PFSK-1 (cell line): ENCODE data around the gene DOCK4.

Source experiments
- FOXP2 ChIP-seq: optimal IDR thresholded peaks from 2 replicates; pipeline ENCODE3; 2011; ENCODE audit warnings: borderline replicate concordance, control low read depth, inconsistent platforms; ENCODE audit not compliant: insufficient read depth; ENCODE audit errors: extremely low read length, extremely low read depth
- POLR2AphosphoS5 ChIP-seq: IDR thresholded peaks from 2 replicates; pipeline ENCODE4 v1.6.1; 2012; ENCODE audit warnings: low read depth, mild to moderate bottlenecking, control low read depth, low read length, moderate library complexity
- REST ChIP-seq, 2 experiments: IDR thresholded peaks; 2 replicates each; pipeline versions ENCODE4 v1.6.1 to v1.8.0; 2011 to 2012; ENCODE audit warnings: low read depth in 2 of 2, low read length in 2 of 2, control low read depth in 1 of 2, inconsistent platforms in 1 of 2, mild to moderate bottlenecking in 1 of 2, moderate library complexity in 1 of 2; ENCODE audit not compliant: insufficient read depth in 1 of 2
- SIN3A ChIP-seq: IDR thresholded peaks from 2 replicates; pipeline ENCODE4 v1.6.1; 2012; ENCODE audit warnings: mild to moderate bottlenecking, low read length, moderate library complexity, borderline replicate concordance; ENCODE audit not compliant: insufficient read depth
- TAF1 ChIP-seq: IDR thresholded peaks from 2 replicates; pipeline ENCODE4 v1.6.1; 2012; ENCODE audit warnings: low read length, control low read depth, borderline replicate concordance; ENCODE audit not compliant: insufficient read depth

The DOCK4 gene

DNA sequence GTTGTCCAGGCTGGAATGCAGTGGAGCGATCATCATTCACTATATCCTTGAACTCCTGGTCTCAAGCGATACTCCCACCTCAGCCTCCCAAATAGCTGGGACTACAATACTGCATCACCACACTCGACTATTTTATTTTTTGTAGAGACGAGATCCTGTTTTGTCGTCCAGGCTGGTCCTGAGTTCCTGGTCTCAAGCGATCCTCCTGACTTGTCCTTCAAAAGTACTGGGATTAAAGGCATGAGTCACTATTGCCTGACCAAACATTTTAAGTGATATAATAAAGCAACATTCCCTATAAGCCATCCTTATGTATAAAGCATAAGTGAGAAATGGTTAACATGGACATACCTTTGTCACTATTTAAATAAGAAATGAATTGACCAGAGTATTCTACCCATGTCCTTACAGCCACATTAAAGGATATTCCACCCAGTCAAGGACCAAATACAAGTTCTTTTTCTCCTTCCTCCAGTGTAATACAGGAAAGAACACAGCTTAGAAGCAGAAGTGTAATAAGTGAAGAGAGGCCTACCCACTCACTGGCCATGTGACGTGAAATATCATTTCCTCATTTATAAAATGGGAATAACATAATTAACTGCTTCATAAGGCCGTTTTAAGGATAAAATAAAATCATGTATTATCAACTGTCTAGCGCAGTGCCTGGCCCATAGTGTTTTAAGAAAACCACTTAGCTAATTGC lies 82.0 kb downstream of the DOCK4 start:
- no peak for TF ChIP-seq REST (IDR thresholded peaks at IDR 0.05; ENCODE audit: insufficient read depth in 1 of 2, low read depth in 2 of 2, low read length in 2 of 2)
- TF ChIP-seq SIN3A: no peak
- no peak for TF ChIP-seq TAF1
- TF ChIP-seq POLR2AphosphoS5: no peak
- TF ChIP-seq FOXP2: no peak

DNA sequence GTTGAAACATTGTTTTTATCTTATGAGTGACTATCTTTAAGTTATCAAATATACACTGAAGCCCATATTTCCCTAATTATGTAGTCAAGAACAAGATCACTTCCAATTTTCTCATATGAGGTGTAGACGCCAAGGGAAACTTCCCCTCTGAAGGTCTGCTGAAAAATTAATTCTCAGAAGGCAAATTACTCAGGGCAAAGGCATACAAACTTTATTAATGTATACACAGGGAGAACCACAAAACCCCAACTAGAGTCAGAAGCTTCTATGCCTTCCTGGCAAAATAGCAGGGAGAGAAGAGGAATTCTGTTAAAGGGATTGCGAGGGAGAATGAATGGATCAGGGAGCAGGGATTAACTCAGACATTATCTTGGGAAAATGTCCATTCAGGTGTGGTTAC lies 83.4 kb downstream of the DOCK4 start:
- TF ChIP-seq SIN3A (no peak), POLR2AphosphoS5 (no peak), REST (IDR thresholded peaks at IDR 0.05; ENCODE audit: insufficient read depth in 1 of 2, low read depth in 2 of 2, low read length in 2 of 2) (no peak), TAF1 (no peak), FOXP2 (no peak)

DNA sequence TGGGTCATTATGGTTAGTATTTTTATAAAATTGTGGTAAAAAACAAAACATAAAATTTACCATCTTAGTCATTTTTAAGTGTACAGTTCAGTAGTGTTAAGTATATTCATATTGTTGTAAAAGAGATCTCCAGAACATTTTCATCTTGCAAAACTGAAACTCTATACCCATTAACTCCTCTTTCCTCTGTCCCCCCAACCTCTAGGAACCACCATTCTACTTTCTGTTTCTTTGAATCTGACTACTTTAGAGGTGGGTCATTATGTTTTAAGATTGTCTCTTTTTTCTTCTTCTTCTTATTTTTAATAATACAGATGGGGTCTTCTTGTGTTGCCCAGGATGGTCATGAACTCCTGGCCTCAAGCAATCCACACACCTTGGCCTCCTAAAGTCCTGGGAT lies 84.1 kb downstream of the DOCK4 start:
- no peak for TF ChIP-seq POLR2AphosphoS5
- no peak for TF ChIP-seq REST (IDR thresholded peaks at IDR 0.05; ENCODE audit: insufficient read depth in 1 of 2, low read depth in 2 of 2, low read length in 2 of 2)
- no peak for TF ChIP-seq SIN3A
- no peak for TF ChIP-seq FOXP2

DNA sequence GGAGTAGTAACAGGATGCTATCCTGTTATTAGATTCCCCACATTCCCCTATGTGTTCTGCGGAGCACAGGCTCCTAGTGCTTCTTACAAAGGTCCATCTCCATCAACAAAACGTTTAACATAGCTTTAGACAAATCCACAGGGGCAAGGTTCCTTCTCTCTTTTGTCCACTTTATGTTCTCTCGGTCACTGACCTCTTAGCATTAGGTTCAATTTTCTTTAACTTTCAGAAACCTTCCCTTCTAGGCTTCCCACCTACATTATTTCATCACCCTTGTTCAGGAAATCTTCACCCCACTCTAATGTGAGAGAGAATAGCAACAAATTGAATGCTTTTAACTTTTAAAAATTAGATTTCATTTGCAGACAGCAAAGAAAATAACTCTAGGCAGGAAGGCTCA lies 84.9 kb downstream of the DOCK4 start:
- no peak for TF ChIP-seq TAF1
- TF ChIP-seq REST (IDR thresholded peaks at IDR 0.05; ENCODE audit: insufficient read depth in 1 of 2, low read depth in 2 of 2, low read length in 2 of 2): no peak
- no peak for TF ChIP-seq POLR2AphosphoS5
- TF ChIP-seq SIN3A: no peak
- TF ChIP-seq FOXP2: no peak

DNA sequence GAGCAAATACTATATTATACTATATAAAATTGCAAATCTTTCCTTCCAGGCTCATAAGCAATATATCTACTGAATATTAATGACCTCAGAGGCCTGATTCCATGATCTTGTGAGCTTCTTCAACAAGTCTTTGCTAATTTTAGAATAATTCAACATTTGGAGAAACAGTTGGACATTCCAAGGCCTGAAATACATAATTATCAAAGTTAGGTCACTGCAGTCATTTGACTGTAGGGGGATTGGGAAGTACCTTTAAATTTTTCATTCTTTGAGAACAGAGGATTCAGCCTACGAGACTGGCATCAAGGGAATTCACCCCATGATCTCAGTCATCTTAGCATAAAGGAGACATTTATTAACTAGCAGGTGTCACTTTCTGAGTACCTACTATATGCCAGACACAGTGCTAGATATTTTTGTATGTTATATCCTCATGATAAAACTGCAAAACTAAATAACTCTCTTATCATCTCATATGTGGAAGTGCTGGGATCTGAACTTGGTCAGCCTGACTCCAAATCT lies 85.4 kb downstream of the DOCK4 start:
- TF ChIP-seq REST (IDR thresholded peaks at IDR 0.05; ENCODE audit: insufficient read depth in 1 of 2, low read depth in 2 of 2, low read length in 2 of 2): no peak
- no peak for TF ChIP-seq TAF1
- TF ChIP-seq SIN3A: no peak
- no peak for TF ChIP-seq FOXP2
- no peak for TF ChIP-seq POLR2AphosphoS5
